ENCODE measurements around the gene LCN15. TPM values are rescaled to one million over a fixed set of nuclear protein-coding genes. Genes with fewer than 3 reads are reported as not detected.
"Not testable (repeated sequence)": the region's sequence is repeated elsewhere in the genome, so short reads cannot be mapped to it uniquely, and the experiment has no call there.

LCN15 gene
- total RNA-seq, 1 experiment from 2014 or later: not detected

DNA sequence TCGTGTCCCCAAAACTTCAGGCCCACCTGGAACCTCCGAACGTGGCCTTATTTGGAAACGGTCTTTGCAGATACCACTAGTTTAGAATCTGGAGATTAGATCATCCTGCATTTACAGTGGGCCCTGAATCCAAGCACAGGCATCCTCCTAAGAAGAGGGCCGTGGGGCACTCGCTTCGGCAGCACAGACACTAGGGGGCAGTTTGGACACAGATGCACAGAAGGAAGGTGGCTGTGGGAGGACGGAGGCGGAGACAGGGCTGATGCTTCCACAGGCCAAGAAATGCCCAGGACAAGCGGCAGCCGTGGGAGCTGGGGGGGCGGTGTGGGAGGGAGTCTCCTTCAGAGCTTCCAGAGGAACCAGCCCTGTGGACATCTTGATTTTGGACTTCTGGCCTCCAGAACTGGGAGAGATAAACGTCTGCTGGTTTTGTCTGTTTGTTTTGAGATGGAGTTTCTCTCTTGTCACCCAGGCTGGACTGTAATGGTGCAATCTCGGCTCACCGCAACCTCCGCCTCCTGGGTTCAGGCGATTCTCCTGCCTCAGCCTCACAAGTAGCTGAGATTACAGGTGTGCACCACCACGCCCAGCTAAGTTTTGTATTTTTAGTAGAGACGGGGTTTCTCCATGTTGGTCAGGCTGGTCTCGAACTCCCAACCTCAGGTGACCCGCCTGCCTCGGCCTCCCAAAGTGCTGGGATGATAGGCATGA, 3.3 kb downstream of the LCN15 start:
- peak; percentile 42 for DNase-seq (ENCODE audit: low read depth)
- in situ Hi-C loops (cut with HindIII; ENCODE audit: low pct_unique_long_range_greater_than_20kb, low sequenced_read_pairs): not testable (repeated sequence)

DNA sequence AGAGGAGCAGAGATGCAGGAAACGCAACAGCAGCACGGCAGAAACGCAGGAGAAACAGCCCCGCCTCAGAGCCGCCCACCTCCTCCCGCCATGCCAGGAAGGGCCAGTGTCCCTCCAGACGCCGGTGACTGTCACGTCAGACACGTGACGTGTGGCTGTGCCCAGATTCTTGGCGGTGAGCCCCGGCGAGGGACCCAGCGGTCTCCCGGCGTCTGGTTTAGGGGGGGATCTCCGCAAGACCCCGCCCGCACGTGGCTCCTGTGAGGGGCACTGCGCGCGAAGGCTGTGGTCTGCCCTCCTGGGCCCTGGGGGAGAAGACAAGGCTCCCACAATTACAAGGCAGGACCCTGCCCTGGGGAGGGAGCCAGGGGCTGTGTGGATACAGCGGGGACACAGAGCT, 3.9 kb downstream of the LCN15 start:
- DNase-seq (ENCODE audit: low read depth): no peak
- in situ Hi-C loops (cut with HindIII; ENCODE audit: low pct_unique_long_range_greater_than_20kb, low sequenced_read_pairs): no loop called here

GRCh38 chr9:136759436-136760325, 4.6 kb downstream of the LCN15 start:
- no peak for DNase-seq (ENCODE audit: low read depth)
- in situ Hi-C loops (cut with HindIII; ENCODE audit: low pct_unique_long_range_greater_than_20kb, low sequenced_read_pairs): no loop called here

- in situ Hi-C loops (cut with HindIII; ENCODE audit: low pct_unique_long_range_greater_than_20kb, low sequenced_read_pairs): no loop called here
- no peak for DNase-seq (ENCODE audit: low read depth)
Measured at GRCh38 chr9:136759001-136759400, 5.3 kb downstream of the LCN15 start.

- no peak for DNase-seq (ENCODE audit: low read depth)
- in situ Hi-C loops (cut with HindIII; ENCODE audit: low pct_unique_long_range_greater_than_20kb, low sequenced_read_pairs): no loop called here
Measured at GRCh38 chr9:136757751-136758140, 6.6 kb downstream of the LCN15 start.

GRCh38 chr9:136757328-136757727, 7.0 kb downstream of the LCN15 start:
- in situ Hi-C loops (cut with HindIII; ENCODE audit: low pct_unique_long_range_greater_than_20kb, low sequenced_read_pairs): no loop called here
- DNase-seq (ENCODE audit: low read depth): no peak

DNA sequence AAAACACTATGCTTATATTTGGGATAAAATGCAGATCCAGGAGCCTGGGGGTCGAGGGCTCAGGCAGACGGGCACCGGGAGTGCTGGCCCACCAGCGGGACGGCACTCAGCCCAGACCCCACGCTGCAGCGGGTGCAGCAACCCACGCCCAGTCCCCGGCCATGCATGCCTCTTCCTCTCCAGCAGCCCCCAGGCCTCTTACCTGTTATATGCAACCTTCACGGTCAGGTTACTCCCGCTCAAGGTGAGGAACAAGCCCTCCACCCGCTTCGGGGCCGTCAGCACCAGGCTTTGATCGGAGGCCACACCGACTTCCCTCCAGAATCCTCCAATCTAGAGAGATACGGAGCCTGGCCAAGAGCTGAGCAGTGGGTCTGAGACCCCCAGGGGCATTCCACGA, 7.5 kb downstream of the LCN15 start:
- in situ Hi-C loops (cut with HindIII; ENCODE audit: low pct_unique_long_range_greater_than_20kb, low sequenced_read_pairs): no loop called here
- no peak for DNase-seq (ENCODE audit: low read depth)

GRCh38 chr9:136756134-136756438, 8.2 kb downstream of the LCN15 start:
- in situ Hi-C loops (cut with HindIII; ENCODE audit: low pct_unique_long_range_greater_than_20kb, low sequenced_read_pairs): no loop called here
- DNase-seq (ENCODE audit: low read depth): no peak

- in situ Hi-C loops (cut with HindIII; ENCODE audit: low pct_unique_long_range_greater_than_20kb, low sequenced_read_pairs); DNase-seq (ENCODE audit: low read depth): not testable (repeated sequence)
Measured at GRCh38 chr9:136755302-136756133, 8.8 kb downstream of the LCN15 start.

DNA sequence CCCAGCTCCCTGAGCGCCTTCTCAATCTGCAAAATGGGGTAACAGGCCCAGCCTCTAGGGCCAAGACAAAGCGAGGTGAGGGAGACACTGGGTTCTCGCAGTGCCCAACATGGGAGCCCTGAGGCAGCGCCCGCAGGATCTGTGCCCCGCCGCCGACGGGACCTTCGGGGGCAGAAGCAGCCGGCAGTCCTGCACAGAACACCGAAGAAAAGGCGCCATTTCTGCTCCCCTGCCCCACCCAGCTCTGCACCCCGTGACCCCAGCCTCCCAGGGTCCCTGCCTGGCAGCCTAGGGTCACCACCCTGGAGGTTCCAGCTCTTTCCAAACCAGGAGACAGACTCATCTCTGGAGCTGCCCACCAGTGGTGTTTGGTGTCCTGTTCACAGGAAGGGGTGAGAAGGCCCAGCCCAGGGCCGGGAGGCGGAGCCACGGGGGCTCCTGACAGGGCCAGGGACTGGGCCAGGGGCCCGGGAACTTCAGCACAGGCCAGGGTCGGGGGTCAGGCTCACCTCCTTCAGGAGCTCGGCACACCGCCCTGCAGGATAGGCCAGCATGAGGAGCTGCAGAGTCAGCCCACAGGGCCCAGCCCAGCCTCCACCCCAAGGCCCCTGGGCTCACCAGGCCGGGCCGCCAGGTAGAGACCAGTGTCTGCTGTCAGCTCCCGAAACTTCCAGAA, 9.6 kb downstream of the LCN15 start:
- in situ Hi-C loops (cut with HindIII; ENCODE audit: low pct_unique_long_range_greater_than_20kb, low sequenced_read_pairs): no loop called here
- no peak for DNase-seq (ENCODE audit: low read depth)

DNA sequence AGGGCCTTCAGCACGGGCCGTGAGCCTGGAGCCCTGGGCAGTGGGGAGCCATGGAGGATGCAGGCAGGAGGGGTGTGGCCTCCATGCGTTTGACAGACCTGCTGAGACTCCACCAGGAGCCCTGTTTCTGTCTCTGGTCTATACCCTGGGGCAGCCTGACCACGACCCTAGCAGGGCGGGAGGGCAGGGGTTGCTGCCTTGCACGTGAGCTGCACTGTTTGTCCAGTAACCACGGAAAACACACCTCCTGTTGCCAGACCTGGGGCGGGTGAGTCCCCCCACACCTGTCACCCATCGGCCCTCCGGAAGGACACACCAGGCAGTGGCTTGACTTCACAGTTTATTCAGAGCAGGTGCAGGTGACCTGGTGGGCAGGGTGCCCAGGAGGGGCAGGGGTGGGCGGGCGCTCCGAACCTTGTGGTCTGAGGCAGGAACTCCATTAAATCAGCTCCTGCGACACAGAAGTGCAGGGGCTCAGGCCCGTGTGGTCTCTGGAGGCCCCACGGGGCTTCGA, 10.2 kb downstream of the LCN15 start:
- no peak for DNase-seq (ENCODE audit: low read depth)
- in situ Hi-C loops (cut with HindIII; ENCODE audit: low pct_unique_long_range_greater_than_20kb, low sequenced_read_pairs): no loop called here

DNA sequence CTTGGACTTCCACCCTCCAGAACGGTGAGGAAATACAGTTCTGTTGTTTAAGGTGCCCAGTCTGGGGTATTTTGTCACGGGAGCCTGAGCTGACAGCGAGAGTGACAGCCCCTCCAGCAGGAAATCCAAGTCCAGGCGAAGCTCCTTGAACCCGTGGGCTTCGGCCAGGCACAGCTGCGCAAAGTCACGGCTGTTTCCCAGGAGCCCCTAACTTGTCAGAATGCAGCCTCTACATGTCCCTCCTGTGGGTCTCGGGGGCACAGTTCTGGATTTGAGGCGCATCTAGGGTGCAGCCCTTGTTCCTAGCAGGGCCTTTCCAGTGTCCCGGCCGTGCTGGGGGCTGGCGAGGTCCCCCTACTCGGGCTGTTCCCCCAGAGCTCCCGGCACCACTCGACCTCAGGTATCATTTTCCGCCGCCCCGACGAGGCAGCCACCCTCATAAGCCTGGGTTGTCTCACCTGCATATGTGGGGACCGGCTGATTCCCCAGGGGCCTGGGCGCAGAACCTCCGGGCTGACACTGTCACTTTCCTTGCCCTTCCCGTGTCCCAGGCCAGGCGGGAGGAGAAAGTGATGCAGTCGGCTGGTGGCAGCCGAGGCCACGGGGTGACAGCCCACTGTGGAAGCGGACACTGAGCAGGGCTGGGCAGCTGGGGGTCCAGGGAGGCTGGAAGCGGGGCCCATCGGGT, 10.8 kb downstream of the LCN15 start:
- no peak for DNase-seq (ENCODE audit: low read depth)
- in situ Hi-C loops (cut with HindIII; ENCODE audit: low pct_unique_long_range_greater_than_20kb, low sequenced_read_pairs): no loop called here

GRCh38 chr9:136751814-136752213, 12.5 kb downstream of the LCN15 start:
- in situ Hi-C loops (cut with HindIII; ENCODE audit: low pct_unique_long_range_greater_than_20kb, low sequenced_read_pairs): no loop called here
- DNase-seq (ENCODE audit: low read depth): no peak

DNA sequence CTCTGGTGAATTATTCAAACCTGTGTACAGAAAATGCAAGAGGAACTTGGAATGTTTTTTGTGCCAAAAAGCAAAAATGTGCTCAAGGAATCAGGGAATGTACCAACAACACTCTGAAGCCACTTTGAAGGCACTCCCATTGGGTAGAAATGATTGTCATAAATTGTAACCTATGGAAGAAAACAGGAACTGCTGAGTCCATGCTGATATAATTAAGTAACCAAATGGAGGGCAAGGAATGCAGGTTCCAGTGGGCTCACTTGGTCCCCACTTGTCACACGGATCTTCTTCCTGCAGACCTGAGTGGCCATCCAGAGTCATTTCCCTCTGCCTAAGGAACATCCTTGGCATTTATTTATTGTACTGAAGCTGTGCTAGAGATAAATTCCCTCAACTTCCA, 13.1 kb downstream of the LCN15 start:
- in situ Hi-C loops (cut with HindIII; ENCODE audit: low pct_unique_long_range_greater_than_20kb, low sequenced_read_pairs): no loop called here
- DNase-seq (ENCODE audit: low read depth): no peak

DNA sequence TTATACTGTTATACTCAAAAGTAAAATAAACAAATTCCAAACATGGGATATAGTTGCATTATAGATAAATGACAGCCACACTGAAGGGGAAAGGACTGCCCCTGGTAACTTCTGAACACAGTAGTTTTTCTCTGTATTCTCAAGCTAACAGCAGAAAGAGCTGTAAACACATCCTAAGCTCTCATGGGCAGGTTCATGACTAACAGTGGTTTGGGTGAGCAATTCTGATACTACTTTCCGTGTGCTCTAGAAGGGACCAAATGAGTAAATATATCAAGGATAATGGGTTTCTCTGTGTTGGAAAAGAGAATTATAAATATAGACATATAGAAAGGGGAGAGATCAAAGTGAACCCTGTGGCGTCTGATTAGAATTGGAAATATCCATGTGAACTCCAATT, 13.8 kb downstream of the LCN15 start:
- in situ Hi-C loops (cut with HindIII; ENCODE audit: low pct_unique_long_range_greater_than_20kb, low sequenced_read_pairs): no loop called here
- no peak for DNase-seq (ENCODE audit: low read depth)

DNA sequence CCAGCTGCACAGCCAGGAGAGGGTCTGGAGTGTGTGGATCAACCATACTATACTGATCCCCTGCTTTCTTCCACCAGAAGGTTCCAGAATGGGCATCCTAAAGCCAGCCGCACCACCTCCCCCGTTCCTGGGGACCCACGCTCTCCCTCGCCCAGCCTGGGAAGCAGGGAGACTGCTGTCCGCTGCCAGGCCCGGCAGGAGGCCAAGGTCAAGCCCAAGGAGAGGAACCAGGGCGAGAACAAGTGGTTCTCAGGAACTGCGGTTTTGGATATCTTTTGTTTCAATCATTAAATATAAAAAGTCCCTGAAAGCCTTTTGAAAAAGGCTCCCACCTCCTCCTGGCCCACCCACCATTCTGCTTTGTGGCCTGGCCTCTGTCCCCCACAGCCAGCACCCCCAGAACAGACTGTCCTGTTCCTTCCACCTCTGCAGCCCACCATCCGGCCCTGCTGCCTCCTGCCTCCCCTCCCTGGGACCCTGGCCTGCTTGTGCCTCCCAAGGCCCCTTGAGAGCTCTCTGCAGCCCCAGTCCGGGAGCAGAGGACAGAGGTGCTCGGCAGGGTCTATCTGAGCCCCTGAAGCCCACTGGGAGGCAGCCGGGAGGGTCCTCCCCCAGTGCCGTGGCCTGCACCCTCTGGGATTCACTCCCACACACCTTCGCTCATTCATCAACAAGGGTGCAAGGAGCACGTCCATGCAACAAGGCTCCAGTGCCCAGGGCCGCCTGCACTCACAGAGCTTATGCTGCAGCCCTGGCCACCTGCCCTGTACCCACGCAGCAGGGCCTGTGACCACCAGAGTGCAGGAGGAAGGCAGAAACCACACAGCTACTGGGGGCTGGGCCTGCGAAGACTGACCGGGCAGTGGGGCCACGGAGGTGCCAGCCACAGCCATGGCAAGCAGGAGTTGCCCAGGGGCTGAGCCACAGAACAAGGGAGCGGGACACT, 15.4 kb downstream of the LCN15 start:
- DNase-seq (ENCODE audit: low read depth): no peak
- in situ Hi-C loops (cut with HindIII; ENCODE audit: low pct_unique_long_range_greater_than_20kb, low sequenced_read_pairs): no loop called here

DNA sequence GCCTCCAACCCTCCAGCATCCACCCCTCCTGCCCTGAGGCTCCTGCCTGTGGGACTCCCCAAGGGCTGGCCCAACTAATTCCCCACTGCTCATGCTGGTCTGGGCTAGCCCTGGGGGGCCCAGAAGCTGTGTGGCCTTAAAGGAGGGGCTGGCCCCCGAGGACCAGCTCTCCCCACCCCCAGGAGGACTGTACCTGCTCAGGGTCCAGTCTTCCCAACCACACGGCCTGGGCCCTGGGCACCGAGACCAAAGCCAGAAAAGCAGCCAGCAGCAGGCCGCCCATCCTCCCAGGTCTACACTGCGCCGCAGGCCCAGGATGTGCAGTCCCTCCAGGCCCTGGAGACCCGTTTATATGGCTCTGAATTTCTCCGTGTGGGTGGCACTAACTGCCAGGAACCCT, 16.1 kb downstream of the LCN15 start, which contains the start of gene LCN6:
LCN6 (minus strand) TSS at position 325 of the 400 bp plus-strand sequence; CDS start at position 283, 42 bp downstream.
- in situ Hi-C loops (cut with HindIII; ENCODE audit: low pct_unique_long_range_greater_than_20kb, low sequenced_read_pairs): no loop called here

More for the DNA sequence above, 16.1 kb downstream of the LCN15 start, which contains the start of gene LCN6:
- no peak for DNase-seq (ENCODE audit: low read depth)

Measured in Caki2 (cell line).